Right lobe of liver (tissue), 6 donors: Measurements from ENCODE around the gene CADPS. TPM values are rescaled to one million over a fixed set of nuclear protein-coding genes. Genes with fewer than 3 reads are reported as not detected.

Source experiments
- ATAC-seq, 4 donors: fragments of 200-7000 bp; cut with Tn5 transposase; one replicate each; pipeline ENCODE4 v1.9.1; 2020; ENCODE audit warnings: mild to moderate bottlenecking in 4 of 4, moderate library complexity in 4 of 4
- DNase-seq, 3 donors: peaks; one replicate each; pipeline ENCODE4 v3.0.0-alpha.2; 2020
- H3K27ac ChIP-seq, 3 donors: fragments of 200-600 bp; one replicate each; pipeline ENCODE4 v1.8.0; 2022
- H3K27me3 ChIP-seq, 2 donors: fragments of 200-600 bp; one replicate each; pipeline ENCODE4 v1.8.0; 2022
- H3K36me3 ChIP-seq, 4 donors: fragments of 200-600 bp; sonication (generic) in 1 of 4; one replicate each; pipeline versions ENCODE4 v1.5.1 to v1.8.0; 2017 to 2022; ENCODE audit warnings: control low read depth in 1 of 4
- H3K4me1 ChIP-seq, 4 donors: fragments of 200-600 bp; sonication (generic) in 1 of 4; one replicate each; pipeline versions ENCODE4 v1.5.1 to v1.8.0; 2017 to 2022; ENCODE audit warnings: control low read depth in 1 of 4
- H3K4me3 ChIP-seq, 3 donors: fragments of 200-600 bp; one replicate each; pipeline ENCODE4 v1.8.0; 2022
- H3K9me3 ChIP-seq, 4 donors: fragments of 200-600 bp; sonication (generic) in 1 of 4; one replicate each; pipeline versions ENCODE4 v1.5.1 to v1.8.0; 2017 to 2022; ENCODE audit warnings: control low read depth in 1 of 4
- CTCF ChIP-seq, 4 donors: fragments of 200-600 bp in 3 of 4; fragments of 450-650 bp in 1 of 4; IDR thresholded peaks; one replicate each; pipeline versions ENCODE4 v1.5.1 to v1.8.0; 2016 to 2022; ENCODE audit warnings: antibody characterized with exemption in 4 of 4, mild to moderate bottlenecking in 2 of 4
- POLR2A ChIP-seq: fragments of 450-650 bp; IDR thresholded peaks from one replicate; pipeline ENCODE4 v1.6.1; 2017; ENCODE audit warnings: antibody characterized with exemption, mild to moderate bottlenecking
- WGBS: methylation state at CpG from one replicate; pipeline ENCODE4 v1.1.6; 2018; ENCODE audit warnings: low coverage, low lambda C conversion rate; ENCODE audit not compliant: insufficient coverage; ENCODE audit errors: missing lambda C conversion rate; 5-methylcytosine and 5-hydroxymethylcytosine counted together
- intact Hi-C, 2 donors: fragments of 100-400 bp; cut with DNase I; formaldehyde crosslinking; loops; one replicate each; pipeline versions ENCODE4 v1.11.2 to v1.14.1; 2022
- total RNA-seq, 6 experiments: library from RNA; depleted of rRNA in 2 of 6; stranded (reverse); fragments of >200 nt in 2 of 6; fragmentation: NEBNext Ultra II Directional in 3 of 6; extraction: Animal tissue kit (Norgen Biotek cat#: 25700) in 3 of 6; gene quantifications; one replicate each; pipeline versions ENCODE4 v1.1.0 to v1.2.4, GENCODE V29; 2016 to 2023
- donor health status: DM: no; HTN: yes; CAD: no.
- donor health status: DM: no; HTN: no; CAD: no.
- donor health status: DM: no; HTN: no; CAD: no.
- donor health status: DM: no; HTN: yes; CAD: no.
- donor health status: DM: no; HTN: yes; CAD: no.

The CADPS gene
- total RNA-seq, 6 experiments from 2014 or later, result 0.06 to 0.98 TPM; not detected in 4

GRCh38 chr3:62529230-62529629 is 346.0 kb downstream of the CADPS start:
- Histone ChIP-seq H3K27ac (no peak overlapping the region), H3K4me3 (no peak overlapping the region), H3K4me1 (no peaks in the 10 kb centered on the region), H3K27me3 (no peaks in the 10 kb centered on the region), H3K9me3 (no peaks in the 10 kb centered on the region), H3K36me3 (no peaks in the 10 kb centered on the region)
- WGBS, result 31% methylated on average over 4 of the region's 4 CpGs
- no peak for TF ChIP-seq CTCF (IDR thresholded peaks at IDR 0.05)
- no peak for TF ChIP-seq POLR2A
- DNase-seq (no peak), ATAC-seq (no peak)
- intact Hi-C loops, result no loop called here

- no peak for DNase-seq
- intact Hi-C loops, result no loop called here
- H3K27me3 ChIP-seq, result no peaks in the 10 kb centered on the region
- 40% methylated on average over 4 of the region's 4 CpGs for whole genome bisulfite sequencing
- no peak for TF ChIP-seq CTCF (IDR thresholded peaks at IDR 0.05)
- TF ChIP-seq POLR2A, result no peak
- ATAC-seq, result no peak
- H3K36me3 ChIP-seq, result no peaks in the 10 kb centered on the region
- H3K9me3 ChIP-seq, result no peaks in the 10 kb centered on the region
- no peak overlapping the region for H3K27ac ChIP-seq
- H3K4me3 ChIP-seq, result no peak overlapping the region
- H3K4me1 ChIP-seq, result no peaks in the 10 kb centered on the region
Observed at GRCh38 chr3:62527474-62527873, 347.7 kb downstream of the CADPS start.

GRCh38 chr3:62525281-62525680 is 349.9 kb downstream of the CADPS start:
- TF ChIP-seq POLR2A, result no peak
- no peak for TF ChIP-seq CTCF (IDR thresholded peaks at IDR 0.05)
- intact Hi-C loops, result no loop called here
- no peak overlapping the region for H3K4me3 ChIP-seq
- no peak overlapping the region for H3K27ac ChIP-seq
- no peaks in the 10 kb centered on the region for H3K36me3 ChIP-seq
- no peaks in the 10 kb centered on the region for H3K4me1 ChIP-seq
- H3K9me3 ChIP-seq, result no peaks in the 10 kb centered on the region
- WGBS, result 67% methylated on average over 3 of the region's 3 CpGs
- ATAC-seq, result no peak
- no peak for DNase-seq
- peaks cover 0 to 6% of the 10 kb centered on the region in 2 donors for H3K27me3 ChIP-seq

GRCh38 chr3:62523672-62524071 is 351.5 kb downstream of the CADPS start:
- WGBS, result 47% methylated on average over 4 of the region's 4 CpGs
- ATAC-seq, result no peak
- TF ChIP-seq CTCF (IDR thresholded peaks at IDR 0.05) (no peak), POLR2A (no peak)

More at GRCh38 chr3:62523672-62524071, 351.5 kb downstream of the CADPS start:
- no peak for DNase-seq
- Histone ChIP-seq H3K4me1 (no peaks in the 10 kb centered on the region), H3K4me3 (no peak overlapping the region), H3K9me3 (no peaks in the 10 kb centered on the region), H3K36me3 (no peaks in the 10 kb centered on the region), H3K27me3 (peaks cover 0 to 6% of the 10 kb centered on the region in 2 donors), H3K27ac (no peak overlapping the region)
- intact Hi-C loops, result no loop called here
